ENCODE measurements around the gene MT1HL1. TPM values are rescaled to one million over a fixed set of nuclear protein-coding genes. Genes with fewer than 3 reads are reported as not detected.

MT1HL1 gene
- total RNA-seq, 1 experiment from 2014 or later, result not detected

DNA sequence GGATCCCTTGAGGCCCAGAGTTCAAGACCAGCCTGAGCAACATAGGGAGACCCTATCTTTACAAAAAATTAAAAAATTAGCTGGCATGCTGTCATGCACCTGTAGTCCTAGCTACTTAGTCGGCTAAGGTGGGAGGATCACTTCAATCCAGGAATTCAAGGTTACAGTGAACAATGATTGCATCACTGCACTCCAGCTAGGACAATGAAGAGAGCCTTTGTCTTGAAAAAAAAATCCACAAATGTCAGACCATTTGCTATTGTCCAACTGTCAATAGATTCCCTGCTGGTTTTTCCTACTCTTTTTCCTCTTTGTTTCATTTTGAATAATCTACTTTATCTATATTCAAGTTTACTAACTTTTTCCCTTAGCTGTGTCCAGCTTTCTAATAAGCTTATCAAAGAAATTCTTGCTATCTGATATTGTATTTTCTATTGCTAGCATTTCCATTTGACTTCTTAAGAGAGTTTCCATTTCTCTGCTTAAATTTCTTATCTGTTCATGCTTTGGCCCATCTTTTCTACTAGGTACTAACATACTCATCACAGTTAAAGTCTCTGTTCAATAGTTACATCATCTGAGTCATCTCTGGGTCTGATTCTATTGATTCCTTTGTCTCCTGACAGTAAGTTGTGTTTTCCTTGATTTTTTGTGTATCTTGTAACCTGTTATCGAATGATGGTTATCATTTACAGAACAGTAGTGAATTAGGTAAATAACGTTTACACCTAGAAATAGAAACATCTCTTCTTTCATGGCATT lies 14.8 kb downstream of the MT1HL1 start:
- POLR2A ChIA-PET, result no interaction called here
- H3K9me3 Mint-ChIP-seq, result peaks cover 40% of the 10 kb centered on the region

GRCh38 chr1:236983818-236984217 lies 20.4 kb downstream of the MT1HL1 start:
- peaks cover 9% of the 10 kb centered on the region for H3K4me1 Mint-ChIP-seq
- POLR2A ChIA-PET, result no interaction called here
- ATAC-seq (no peak), DNase-seq (ENCODE audit: low spot score) (no peak)
- CTCF ChIA-PET, result no interaction called here
- 0 out of 2 replicates have a peak, but pooled peaks cover 6% of the 10 kb centered on the region for H3K36me3 Mint-ChIP-seq
- peaks cover 14% of the 10 kb centered on the region for H3K9me3 Mint-ChIP-seq
- TF ChIP-seq ZNF317 (CRISPR knock-in tag; IDR thresholded peaks at IDR 0.05; ENCODE audit: borderline replicate concordance, low read depth) (no peak), TP53 (CRISPR knock-in tag; IDR thresholded peaks at IDR 0.05) (no peak), GTF2I (CRISPR knock-in tag; conservative IDR thresholded peaks at IDR 0.05) (no peak), ZNF512 (CRISPR knock-in tag; IDR thresholded peaks at IDR 0.05; ENCODE audit: borderline replicate concordance) (no peak), TEAD1 (CRISPR knock-in tag; IDR thresholded peaks at IDR 0.05) (no peak), FOXJ3 (CRISPR knock-in tag; IDR thresholded peaks at IDR 0.05; ENCODE audit: borderline replicate concordance) (no peak), AFF4 (CRISPR knock-in tag; IDR thresholded peaks at IDR 0.05; ENCODE audit: borderline replicate concordance) (no peak), SOX15 (CRISPR knock-in tag; IDR thresholded peaks at IDR 0.05) (no peak)
- TF ChIP-seq, protein P1, sequence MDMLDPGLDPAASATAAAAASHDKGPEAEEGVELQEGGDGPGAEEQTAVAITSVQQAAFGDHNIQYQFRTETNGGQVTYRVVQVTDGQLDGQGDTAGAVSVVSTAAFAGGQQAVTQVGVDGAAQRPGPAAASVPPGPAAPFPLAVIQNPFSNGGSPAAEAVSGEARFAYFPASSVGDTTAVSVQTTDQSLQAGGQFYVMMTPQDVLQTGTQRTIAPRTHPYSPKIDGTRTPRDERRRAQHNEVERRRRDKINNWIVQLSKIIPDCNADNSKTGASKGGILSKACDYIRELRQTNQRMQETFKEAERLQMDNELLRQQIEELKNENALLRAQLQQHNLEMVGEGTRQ (CRISPR knock-in tag; IDR thresholded peaks at IDR 0.05), result no peak
- TF ChIP-seq, protein P2, sequence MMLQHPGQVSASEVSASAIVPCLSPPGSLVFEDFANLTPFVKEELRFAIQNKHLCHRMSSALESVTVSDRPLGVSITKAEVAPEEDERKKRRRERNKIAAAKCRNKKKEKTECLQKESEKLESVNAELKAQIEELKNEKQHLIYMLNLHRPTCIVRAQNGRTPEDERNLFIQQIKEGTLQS (CRISPR knock-in tag; conservative IDR thresholded peaks at IDR 0.05), result no peak
- H3K27me3 Mint-ChIP-seq (ENCODE audit: low read depth), result no peaks in the 10 kb centered on the region
- H3K27ac Mint-ChIP-seq, result no peak overlapping the region
- H3K4me3 Mint-ChIP-seq, result no peak overlapping the region

More for the DNA sequence above, 14.8 kb downstream of the MT1HL1 start:
- DNase-seq (ENCODE audit: low spot score) (no peak), ATAC-seq (no peak)
- H3K4me3 Mint-ChIP-seq, result no peak overlapping the region
- H3K27ac Mint-ChIP-seq, result no peak overlapping the region
- TF ChIP-seq MXD4 (CRISPR knock-in tag; IDR thresholded peaks at IDR 0.05; ENCODE audit: borderline replicate concordance) (no peak), SP1 (CRISPR knock-in tag; conservative IDR thresholded peaks at IDR 0.05) (no peak), GABPB1 (CRISPR knock-in tag; IDR thresholded peaks at IDR 0.05) (no peak), ZNF219 (CRISPR knock-in tag; IDR thresholded peaks at IDR 0.05; ENCODE audit: borderline replicate concordance) (no peak), ETV6 (CRISPR knock-in tag; IDR thresholded peaks at IDR 0.05) (no peak), GTF2I (CRISPR knock-in tag; conservative IDR thresholded peaks at IDR 0.05) (no peak)
- TF ChIP-seq, protein P3, sequence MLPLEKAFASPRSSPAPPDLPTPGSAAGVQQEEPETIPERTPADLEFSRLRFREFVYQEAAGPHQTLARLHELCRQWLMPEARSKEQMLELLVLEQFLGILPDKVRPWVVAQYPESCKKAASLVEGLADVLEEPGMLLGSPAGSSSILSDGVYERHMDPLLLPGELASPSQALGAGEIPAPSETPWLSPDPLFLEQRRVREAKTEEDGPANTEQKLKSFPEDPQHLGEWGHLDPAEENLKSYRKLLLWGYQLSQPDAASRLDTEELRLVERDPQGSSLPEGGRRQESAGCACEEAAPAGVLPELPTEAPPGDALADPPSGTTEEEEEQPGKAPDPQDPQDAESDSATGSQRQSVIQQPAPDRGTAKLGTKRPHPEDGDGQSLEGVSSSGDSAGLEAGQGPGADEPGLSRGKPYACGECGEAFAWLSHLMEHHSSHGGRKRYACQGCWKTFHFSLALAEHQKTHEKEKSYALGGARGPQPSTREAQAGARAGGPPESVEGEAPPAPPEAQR (CRISPR knock-in tag; IDR thresholded peaks at IDR 0.05), result no peak
- H3K4me1 Mint-ChIP-seq, result no peaks in the 10 kb centered on the region
- CTCF ChIA-PET, result no interaction called here
- peaks cover 24% of the 10 kb centered on the region for H3K36me3 Mint-ChIP-seq
- H3K27me3 Mint-ChIP-seq (ENCODE audit: low read depth), result peaks cover 7% of the 10 kb centered on the region; the same call in 1 of the 2 replicates
